Naive thymus-derived CD4-positive, alpha-beta T cell (primary cell): Measurements from ENCODE around the gene ATXN7L1. TPM values are rescaled to one million over a fixed set of nuclear protein-coding genes. Genes with fewer than 3 reads are reported as not detected.
A peak's percentile ranks its signal among the peaks of the same experiment; 100 is the strongest.

Source experiments
- ATAC-seq: fragments of 150-1000 bp; cut with Tn5 transposase; 2 replicates; pipeline ENCODE4 v1.10.0; 2021; ENCODE audit warnings: mild to moderate bottlenecking, moderate library complexity
- CTCF ChIA-PET: fragments of 350-600 bp; sonication (Branson Sonifier 250); formaldehyde crosslinking; loops from one replicate; lab custom pipeline; 2021; ENCODE audit warnings: antibody characterized with exemption; lab: Charles Lee
- POLR2A ChIA-PET: fragments of 350-600 bp; sonication (Branson Sonifier 250); formaldehyde crosslinking; loops from one replicate; lab custom pipeline; 2021; ENCODE audit warnings: antibody characterized with exemption, inconsistent platforms; lab: Charles Lee
- DNase-seq, 9 donors: peaks; one replicate each; pipeline versions ENCODE4 v3.0.0 to v3.0.0-alpha.2; 2020 to 2022; ENCODE audit warnings: mixed read lengths in 1 of 9
- H3K27ac ChIP-seq: one replicate; pipeline ENCODE4 v1.7.0; 2013; ENCODE audit warnings: mild to moderate bottlenecking, low read depth, low read length, moderate library complexity
- H3K27me3 ChIP-seq, 2 donors: one replicate each; pipeline ENCODE4 v1.7.0; 2013; ENCODE audit warnings: low read length in 2 of 2, mild to moderate bottlenecking in 2 of 2, moderate library complexity in 2 of 2; ENCODE audit not compliant: control insufficient read depth in 2 of 2, insufficient read depth in 2 of 2
- H3K36me3 ChIP-seq, 3 experiments: 1 replicate in 2 of 3; 2 replicates in 1 of 3; pipeline ENCODE4 v1.7.0; 2013; ENCODE audit warnings: low read length in 3 of 3, mild to moderate bottlenecking in 3 of 3, moderate library complexity in 1 of 3; ENCODE audit not compliant: insufficient read depth in 3 of 3, control insufficient read depth in 2 of 3
- H3K4me1 ChIP-seq, 2 donors: one replicate each; pipeline ENCODE4 v1.7.0; 2013; ENCODE audit warnings: low read length in 2 of 2, mild to moderate bottlenecking in 2 of 2, moderate library complexity in 1 of 2; ENCODE audit not compliant: control insufficient read depth in 2 of 2, insufficient read depth in 2 of 2
- H3K4me3 ChIP-seq: 2 replicates; pipeline ENCODE4 v1.7.0; 2013; ENCODE audit warnings: mild to moderate bottlenecking, low read length
- H3K9me3 ChIP-seq, 3 experiments: 1 replicate in 2 of 3; 2 replicates in 1 of 3; pipeline ENCODE4 v1.7.0; 2013; ENCODE audit warnings: low read length in 3 of 3; ENCODE audit not compliant: control insufficient read depth in 2 of 3
- H3K27ac Mint-ChIP-seq, 9 donors: one replicate each; pipeline ENCODE4 v1.8.0; 2020 to 2022; ENCODE audit warnings: mixed read lengths in 9 of 9, mild to moderate bottlenecking in 8 of 9, moderate library complexity in 5 of 9, inconsistent platforms in 2 of 9
- H3K27me3 Mint-ChIP-seq, 5 donors: one replicate each; pipeline ENCODE4 v1.8.0; 2021 to 2022; ENCODE audit warnings: mixed read lengths in 5 of 5, mild to moderate bottlenecking in 1 of 5
- H3K36me3 Mint-ChIP-seq, 5 donors: one replicate each; pipeline ENCODE4 v1.8.0; 2020 to 2022; ENCODE audit warnings: mixed read lengths in 5 of 5, mild to moderate bottlenecking in 3 of 5, inconsistent platforms in 1 of 5
- H3K4me1 Mint-ChIP-seq, 7 donors: one replicate each; pipeline ENCODE4 v1.8.0; 2020 to 2022; ENCODE audit warnings: mixed read lengths in 7 of 7, mild to moderate bottlenecking in 3 of 7, inconsistent platforms in 1 of 7
- H3K4me3 Mint-ChIP-seq, 10 donors: one replicate each; pipeline ENCODE4 v1.8.0; 2020 to 2022; ENCODE audit warnings: mild to moderate bottlenecking in 10 of 10, mixed read lengths in 10 of 10, moderate library complexity in 6 of 10, inconsistent platforms in 2 of 10
- H3K9me3 Mint-ChIP-seq, 11 donors: one replicate each; pipeline ENCODE4 v1.8.0; 2020 to 2022; ENCODE audit warnings: mixed read lengths in 11 of 11, mild to moderate bottlenecking in 4 of 11, inconsistent platforms in 1 of 11, moderate library complexity in 1 of 11
- intact Hi-C, 2 donors: fragments of 100-400 bp; cut with micrococcal nuclease; formaldehyde crosslinking; loops; one replicate each; pipeline ENCODE4 v1.15.1; 2023
- polyA plus RNA-seq, 2 donors: library from polyadenylated mRNA; unstranded; fragments of 300-500 nt; fragmentation: Illumina TruSeq; gene quantifications; one replicate each; pipeline ENCODE4 v1.2.3, GENCODE V29; 2021
- total RNA-seq, 6 experiments: library from RNA in 5 of 6; stranded (reverse) in 5 of 6; gene quantifications; 1 replicate in 5 of 6; 2 replicates in 1 of 6; pipeline ENCODE4 v1.2.3 and lab custom pipeline; 2021 to 2026

The ATXN7L1 gene
- total and polyA plus RNA-seq, 7 experiments from 2014 or later: 18.5 to 52.4 (median 39.5) TPM

- DNase-seq (no peak), ATAC-seq (no peak)
- H3K27me3 Mint-ChIP-seq: peaks cover 0 to 25% (median 0%) of the 10 kb centered on the region in 5 donors
- no peak overlapping the region for H3K27ac ChIP-seq
- ChIA-PET CTCF (no interaction called here), POLR2A (interaction anchor here (0.7 to 0.9 kb wide), 2 partner anchors 8 to 14 kb away, joined by 3 read pairs; no protein-coding TSS in a partner anchor)
- no peak overlapping the region for H3K4me3 ChIP-seq
- intact Hi-C loops: no loop called here
- no peak overlapping the region for H3K4me3 Mint-ChIP-seq
- H3K27ac Mint-ChIP-seq: peak overlapping the region in 3 of 9 donors; percentile 32 to 66 (median 46)
- peaks cover 14 to 51% (median 27%) of the 10 kb centered on the region in 7 donors for H3K4me1 Mint-ChIP-seq
- H3K4me1 ChIP-seq: peaks cover 20% of the 10 kb centered on the region in 2 donors
- H3K36me3 Mint-ChIP-seq: peaks cover 0 to 11% (median 0%) of the 10 kb centered on the region in 5 donors
- H3K27me3 ChIP-seq: no peaks in the 10 kb centered on the region
- no peaks in the 10 kb centered on the region for H3K36me3 ChIP-seq
- no peaks in the 10 kb centered on the region for H3K9me3 Mint-ChIP-seq
- H3K9me3 ChIP-seq: no peaks in the 10 kb centered on the region
Observed at GRCh38 chr7:105861224-105861623, 15.2 kb downstream of the ATXN7L1 start.

GRCh38 chr7:105860793-105861192 lies 15.6 kb downstream of the ATXN7L1 start:
- no peak overlapping the region for H3K4me3 Mint-ChIP-seq
- Histone ChIP-seq H3K27me3 (no peaks in the 10 kb centered on the region), H3K36me3 (no peaks in the 10 kb centered on the region), H3K4me1 (peaks cover 20% of the 10 kb centered on the region in 2 donors), H3K9me3 (no peaks in the 10 kb centered on the region), H3K4me3 (no peak overlapping the region), H3K27ac (no peak overlapping the region)
- no peaks in the 10 kb centered on the region for H3K9me3 Mint-ChIP-seq
- ATAC-seq (no peak), DNase-seq (no peak)
- H3K4me1 Mint-ChIP-seq: peaks cover 17 to 50% (median 31%) of the 10 kb centered on the region in 7 donors
- H3K27ac Mint-ChIP-seq: peak overlapping the region in 4 of 9 donors; percentile 8 to 79 (median 49)
- ChIA-PET POLR2A (interaction anchor here (0.9 kb wide), 1 partner anchor 8 kb away, joined by 3 read pairs; no protein-coding TSS in a partner anchor), CTCF (no interaction called here)
- H3K27me3 Mint-ChIP-seq: peaks cover 0 to 25% (median 0%) of the 10 kb centered on the region in 5 donors
- intact Hi-C loops: no loop called here
- H3K36me3 Mint-ChIP-seq: peaks cover 0 to 7% (median 0%) of the 10 kb centered on the region in 5 donors

GRCh38 chr7:105857009-105857952 lies 19.1 kb downstream of the ATXN7L1 start:
- no peaks in the 10 kb centered on the region for H3K27me3 ChIP-seq
- ChIA-PET POLR2A (interaction anchor here (1.0 to 1.7 kb wide), 2 partner anchors 20 to 97 kb away, joined by 3 to 4 read pairs; no protein-coding TSS in a partner anchor), CTCF (interaction anchor here (0.6 to 1.6 kb wide), 3 partner anchors 20 to 201 kb away, joined by 3 to 4 read pairs (median 3); no protein-coding TSS in a partner anchor)
- Mint-ChIP-seq H3K27me3 (peaks cover 0 to 14% (median 0%) of the 10 kb centered on the region in 5 donors), H3K4me1 (peaks cover 17 to 67% (median 49%) of the 10 kb centered on the region in 7 donors), H3K27ac (peak overlapping the region; percentile 19 to 81 (median 54)), H3K4me3 (peak overlapping the region in 9 of 10 donors; percentile 6 to 76 (median 40)), H3K36me3 (no peaks in the 10 kb centered on the region), H3K9me3 (no peaks in the 10 kb centered on the region)
- peak; percentile 76 for ATAC-seq
- H3K4me1 ChIP-seq: peaks cover 23 to 27% of the 10 kb centered on the region in 2 donors
- no peaks in the 10 kb centered on the region for H3K36me3 ChIP-seq
- no peaks in the 10 kb centered on the region for H3K9me3 ChIP-seq
- peak overlapping the region; percentile 10 for H3K27ac ChIP-seq
- H3K4me3 ChIP-seq: no peak overlapping the region
- intact Hi-C loops: loop anchor here in 1 of 2 donors (1.0 kb wide), 1 partner anchor 8 kb away; no protein-coding TSS in a partner anchor
- DNase-seq: peak in 3 of 9 donors; percentile 23 to 32 (median 27)

GRCh38 chr7:105854498-105854897 lies 21.9 kb downstream of the ATXN7L1 start:
- no peak overlapping the region for H3K27ac ChIP-seq
- H3K4me1 ChIP-seq: peaks cover 51 to 54% of the 10 kb centered on the region in 2 donors
- CTCF ChIA-PET: interaction anchor here (0.7 kb wide), 1 partner anchor 48 kb away, joined by 3 read pairs; no protein-coding TSS in a partner anchor
- peaks cover 0 to 9% (median 0%) of the 10 kb centered on the region in 5 donors for H3K27me3 Mint-ChIP-seq
- no peak overlapping the region for H3K4me3 Mint-ChIP-seq
- POLR2A ChIA-PET: interaction anchor here (0.7 kb wide), 2 partner anchors 23 to 167 kb away, joined by 4 to 5 read pairs; no protein-coding TSS in a partner anchor
- H3K4me1 Mint-ChIP-seq: peaks cover 45 to 80% (median 75%) of the 10 kb centered on the region in 7 donors
- H3K27ac Mint-ChIP-seq: peak overlapping the region in 1 of 9 donors; percentile 50
- no peaks in the 10 kb centered on the region for H3K36me3 ChIP-seq
- no peak overlapping the region for H3K4me3 ChIP-seq
- DNase-seq (no peak), ATAC-seq (no peak)
- no peaks in the 10 kb centered on the region for H3K36me3 Mint-ChIP-seq
- no peaks in the 10 kb centered on the region for H3K9me3 Mint-ChIP-seq
- H3K9me3 ChIP-seq: no peaks in the 10 kb centered on the region
- no peaks in the 10 kb centered on the region for H3K27me3 ChIP-seq
- intact Hi-C loops: no loop called here

GRCh38 chr7:105853931-105854419 lies 22.4 kb downstream of the ATXN7L1 start:
- POLR2A ChIA-PET: interaction anchor here (0.7 kb wide), 2 partner anchors 23 to 168 kb away, joined by 4 to 5 read pairs; no protein-coding TSS in a partner anchor
- CTCF ChIA-PET: no interaction called here
- peaks cover 50 to 83% (median 79%) of the 10 kb centered on the region in 7 donors for H3K4me1 Mint-ChIP-seq

GRCh38 chr7:105851064-105851463 lies 25.3 kb downstream of the ATXN7L1 start:
- Mint-ChIP-seq H3K27me3 (peaks cover 0 to 1% (median 0%) of the 10 kb centered on the region in 5 donors), H3K36me3 (peaks cover 0 to 16% (median 9%) of the 10 kb centered on the region in 5 donors), H3K27ac (peak overlapping the region; percentile 38 to 98 (median 92)), H3K9me3 (peaks cover 0 to 8% (median 0%) of the 10 kb centered on the region in 11 donors), H3K4me1 (peaks cover 44 to 83% (median 72%) of the 10 kb centered on the region in 7 donors), H3K4me3 (peak overlapping the region; percentile 44 to 85 (median 68))
- H3K4me1 ChIP-seq: peaks cover 46 to 53% of the 10 kb centered on the region in 2 donors
- DNase-seq: no peak
- H3K27ac ChIP-seq: no peak overlapping the region
- ATAC-seq: no peak
- no peaks in the 10 kb centered on the region for H3K27me3 ChIP-seq
- intact Hi-C loops: no loop called here
- no peaks in the 10 kb centered on the region for H3K36me3 ChIP-seq
- POLR2A ChIA-PET: interaction anchor here (0.6 to 1.5 kb wide), 4 partner anchors 8 to 173 kb away, joined by 3 read pairs; no protein-coding TSS in a partner anchor
- CTCF ChIA-PET: interaction anchor here (0.6 to 1.2 kb wide), 3 partner anchors 26 to 210 kb away, joined by 3 to 4 read pairs (median 3); no protein-coding TSS in a partner anchor
- no peaks in the 10 kb centered on the region for H3K9me3 ChIP-seq
- H3K4me3 ChIP-seq: peak overlapping the region; percentile 38

More at GRCh38 chr7:105853931-105854419, 22.4 kb downstream of the ATXN7L1 start:
- no peak overlapping the region for H3K4me3 ChIP-seq
- Mint-ChIP-seq H3K4me3 (no peak overlapping the region), H3K36me3 (no peaks in the 10 kb centered on the region), H3K27me3 (peaks cover 0 to 9% (median 0%) of the 10 kb centered on the region in 5 donors), H3K27ac (peak overlapping the region in 1 of 9 donors; percentile 50), H3K9me3 (no peaks in the 10 kb centered on the region)
- H3K9me3 ChIP-seq: no peaks in the 10 kb centered on the region
- ATAC-seq (no peak), DNase-seq (no peak)
- H3K36me3 ChIP-seq: no peaks in the 10 kb centered on the region
- H3K27me3 ChIP-seq: no peaks in the 10 kb centered on the region
- intact Hi-C loops: no loop called here
- H3K4me1 ChIP-seq: peaks cover 56 to 58% of the 10 kb centered on the region in 2 donors
- H3K27ac ChIP-seq: no peak overlapping the region
